GM18909 (cell line): ENCODE results near the gene WDR7.

ENCODE experiments used
- ATAC-seq: cut with Tn5 transposase; IDR thresholded peaks from one replicate; pipeline ENCODE4 v1.9.1; 2021; ENCODE audit warnings: mild to moderate bottlenecking; ENCODE audit not compliant: unreplicated experiment, poor library complexity

The WDR7 gene

DNA sequence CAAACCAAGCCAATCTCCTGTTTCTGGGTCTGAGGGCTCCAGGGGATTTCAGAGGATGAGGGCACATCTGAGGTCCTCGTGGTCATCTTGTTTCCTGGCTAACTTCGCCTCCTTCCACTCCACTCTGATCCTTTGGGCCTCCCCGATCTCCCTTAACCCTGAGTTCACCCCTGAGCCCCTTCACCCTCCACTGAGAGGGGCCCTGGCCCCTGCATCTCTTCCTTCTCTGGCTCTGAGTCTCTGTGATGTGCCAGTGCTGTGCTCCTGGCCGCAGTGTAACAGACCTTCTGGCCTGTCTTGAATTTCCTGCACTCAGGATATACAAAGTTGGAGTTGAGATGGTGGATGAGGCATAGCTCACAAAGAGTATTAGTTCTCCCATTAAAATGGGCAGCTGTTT is 411.0 kb downstream of the WDR7 start:
- ATAC-seq, result no peak

DNA sequence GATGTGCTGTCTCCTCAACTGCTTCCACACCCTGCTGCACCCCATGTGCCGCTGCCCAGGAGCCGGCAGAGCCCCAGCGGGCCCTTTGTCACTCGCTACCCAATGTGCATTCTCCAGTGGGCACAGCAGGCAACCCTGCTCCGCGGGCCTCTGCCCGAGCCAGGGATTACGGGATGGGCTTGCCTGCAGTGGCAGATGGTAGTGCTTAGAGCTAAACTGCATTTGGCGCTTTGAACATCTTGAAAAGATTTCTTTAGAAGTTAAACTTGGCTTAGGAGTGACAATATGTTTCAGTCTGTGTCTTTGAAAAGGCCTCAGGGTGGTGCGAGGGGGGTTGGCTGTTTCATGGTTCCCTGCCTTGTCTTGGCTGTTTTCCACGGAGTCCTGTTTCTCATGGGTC is 411.7 kb downstream of the WDR7 start:
- no peak for ATAC-seq

DNA sequence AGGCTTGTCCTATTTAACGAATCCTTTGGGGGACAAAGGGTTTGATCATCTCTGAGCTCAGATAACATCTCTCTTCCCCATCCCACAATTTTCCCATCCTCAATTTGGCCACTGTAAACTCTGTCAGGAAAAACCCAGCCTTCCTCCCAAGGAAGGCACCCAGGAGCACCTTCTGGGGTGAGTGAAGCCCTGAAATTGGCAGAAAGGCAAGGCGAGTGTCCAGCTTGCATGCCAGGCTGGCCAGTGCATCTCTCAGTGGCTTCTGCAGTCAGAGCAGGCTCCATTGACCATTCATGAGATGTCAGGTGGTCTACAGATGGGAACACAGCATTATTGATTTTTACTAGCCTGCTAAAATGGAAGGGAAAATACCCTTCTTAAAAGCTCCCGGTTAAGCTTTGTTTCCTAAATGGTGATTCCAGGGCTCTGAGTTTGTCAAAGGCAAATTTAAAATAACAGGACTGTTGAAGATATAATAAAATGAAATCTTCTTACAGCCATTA is 412.5 kb downstream of the WDR7 start:
- ATAC-seq, result no peak

DNA sequence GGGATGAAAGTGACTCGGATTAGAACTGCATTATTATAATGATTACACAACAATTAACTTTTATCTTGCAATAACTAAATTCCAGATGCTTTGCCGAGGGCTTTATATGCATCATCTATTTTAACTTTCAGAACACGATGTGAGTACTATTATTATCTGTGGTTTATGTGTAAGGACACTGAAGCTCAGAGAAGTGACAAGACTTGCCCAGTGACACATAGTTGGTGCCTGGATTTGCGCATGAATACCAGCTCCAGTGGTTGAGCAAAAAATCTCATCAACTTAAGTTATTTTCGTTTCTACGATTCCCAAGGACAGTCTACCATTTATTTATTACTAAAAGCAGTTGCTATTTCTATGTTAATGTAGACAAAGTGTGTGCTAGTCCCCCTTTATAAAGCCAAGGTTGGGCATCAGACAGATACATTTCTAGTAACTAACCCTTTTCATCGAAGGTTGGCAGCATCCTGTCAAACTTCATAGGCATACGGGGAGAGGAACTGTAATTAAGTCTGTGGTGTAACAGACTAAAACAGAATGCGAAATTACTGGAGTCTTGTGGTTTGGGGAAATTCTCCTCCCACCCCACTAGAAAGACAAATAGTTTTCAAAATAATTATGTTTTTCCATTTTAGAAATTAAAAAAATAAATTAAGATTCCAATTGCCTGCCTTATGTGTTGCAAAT is 422.5 kb downstream of the WDR7 start:
- ATAC-seq, result no peak

DNA sequence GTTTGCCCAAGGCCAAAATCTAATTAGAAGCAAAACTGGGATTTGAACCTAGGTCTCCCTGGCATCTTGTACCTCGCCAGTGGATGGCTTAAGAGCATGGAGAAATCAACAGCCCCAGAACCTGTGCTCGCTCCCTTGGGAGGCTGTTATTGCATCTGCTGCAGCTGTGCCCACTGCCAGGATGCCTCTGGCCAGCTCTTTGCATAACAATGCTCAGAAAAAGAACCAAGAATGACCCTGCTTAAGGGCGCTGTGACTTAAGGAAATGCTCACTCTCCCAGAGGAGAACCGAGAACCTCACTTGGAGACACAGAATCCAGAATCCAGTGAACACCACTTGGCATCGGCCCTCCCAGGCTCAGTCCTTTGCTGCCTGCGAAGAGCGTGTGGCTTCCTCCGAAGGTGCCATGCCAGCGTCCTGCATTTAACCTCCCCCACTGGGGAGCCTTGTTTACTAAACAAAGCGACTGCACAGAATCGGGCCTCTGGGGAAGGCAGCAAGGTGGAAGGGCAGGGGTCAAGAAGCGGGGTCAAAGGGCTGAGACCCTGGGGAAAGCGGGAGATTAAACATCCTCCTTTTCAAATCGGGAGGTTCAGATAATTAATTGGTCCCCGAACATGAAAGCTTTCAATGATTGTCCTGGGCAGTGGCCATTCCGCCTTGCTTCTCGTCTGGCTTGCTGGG is 424.7 kb downstream of the WDR7 start:
- ATAC-seq, result no peak

DNA sequence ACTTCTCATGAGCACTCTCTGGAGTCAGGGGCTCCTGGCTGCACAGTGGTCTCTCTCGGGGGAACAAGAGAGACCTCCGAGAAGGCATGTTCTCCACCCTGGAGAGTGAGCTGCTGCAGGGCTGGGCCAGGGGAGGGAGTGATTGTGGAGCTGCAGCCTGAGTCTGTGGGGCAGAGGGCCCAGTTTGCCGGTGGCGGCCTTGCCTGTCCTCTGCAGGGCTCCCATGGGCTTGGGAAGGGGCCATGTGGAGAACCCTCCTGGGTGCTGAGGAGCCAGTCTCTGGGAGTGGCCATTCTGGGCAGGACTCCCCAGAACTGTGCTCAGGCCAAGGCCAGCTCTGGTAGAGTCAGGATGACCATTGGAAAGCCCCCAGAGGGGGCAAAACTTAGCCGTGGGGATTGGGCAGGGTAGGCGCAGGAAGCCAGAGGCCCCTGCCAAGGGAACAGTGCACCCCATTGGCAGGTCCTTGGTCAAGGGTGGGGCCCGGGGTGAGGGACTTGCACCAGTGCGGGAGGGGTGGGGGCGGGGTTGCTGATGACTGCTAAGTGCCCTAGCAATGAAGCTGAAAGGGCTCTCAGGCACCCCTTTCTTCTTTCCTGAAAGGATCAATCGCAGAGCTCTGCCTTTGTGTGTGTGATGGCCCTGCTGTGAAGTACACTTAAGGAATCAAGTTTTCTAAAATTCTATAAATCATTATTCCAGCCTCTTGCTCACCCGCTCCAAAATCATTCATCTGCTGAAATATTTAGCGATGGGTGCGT is 426.0 kb downstream of the WDR7 start:
- ATAC-seq, result no peak

DNA sequence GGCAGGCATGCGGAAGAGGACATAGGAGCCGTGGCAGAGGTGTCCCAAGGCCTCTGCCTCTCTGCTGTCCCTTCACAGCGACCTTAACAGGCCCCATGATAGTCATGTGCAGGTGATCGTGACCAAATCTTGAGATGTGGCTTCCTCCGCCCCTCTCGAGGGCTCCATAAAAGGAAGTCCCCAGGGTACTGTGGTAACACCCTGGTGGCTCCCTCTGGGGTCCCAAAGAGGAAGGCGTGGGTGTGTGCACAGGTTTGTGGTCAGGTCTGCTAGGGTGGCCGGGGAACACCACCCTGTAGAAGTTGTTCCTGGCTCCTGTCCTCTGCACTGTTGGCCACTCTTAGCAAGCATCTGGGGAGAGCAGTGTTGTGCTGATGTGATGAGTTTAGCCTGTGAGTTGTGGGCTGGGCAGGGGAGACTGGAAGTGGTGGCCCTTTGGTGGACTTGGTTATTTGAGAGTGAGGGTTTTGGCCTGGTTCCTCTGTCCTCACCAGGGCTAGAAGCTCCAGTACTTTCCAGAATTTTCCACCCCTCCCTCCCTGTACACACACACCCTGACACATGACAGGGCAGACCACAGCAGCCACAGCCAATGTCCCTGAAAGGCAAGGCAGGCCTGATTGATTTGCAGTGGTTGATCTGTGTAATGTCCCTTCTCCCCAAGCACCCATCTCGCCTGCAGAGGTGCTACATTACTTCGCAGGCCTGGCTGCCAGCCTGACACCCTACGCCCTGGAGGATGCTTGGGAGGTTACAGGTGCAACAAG is 426.8 kb downstream of the WDR7 start:
- ATAC-seq, result peak; percentile 96

DNA sequence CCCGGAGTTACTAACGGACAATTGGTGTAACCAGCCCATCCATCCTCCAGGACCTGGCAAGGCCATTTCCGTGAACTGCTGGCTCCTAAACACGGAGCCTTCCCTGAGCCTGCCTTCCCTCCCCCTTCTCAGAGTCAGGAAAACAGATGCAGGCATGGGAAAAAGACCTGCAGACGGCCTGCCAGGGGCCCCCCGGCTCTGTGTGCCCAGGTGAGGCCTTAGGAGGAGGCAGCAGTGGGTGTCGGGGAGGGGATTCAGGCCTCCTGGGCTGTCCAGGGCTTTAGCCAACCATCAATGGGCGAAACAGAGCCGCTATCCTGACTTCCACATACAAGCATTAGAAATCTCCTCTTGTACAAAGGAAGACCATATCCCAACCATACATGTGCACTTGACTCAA is 427.5 kb downstream of the WDR7 start:
- no peak for ATAC-seq

DNA sequence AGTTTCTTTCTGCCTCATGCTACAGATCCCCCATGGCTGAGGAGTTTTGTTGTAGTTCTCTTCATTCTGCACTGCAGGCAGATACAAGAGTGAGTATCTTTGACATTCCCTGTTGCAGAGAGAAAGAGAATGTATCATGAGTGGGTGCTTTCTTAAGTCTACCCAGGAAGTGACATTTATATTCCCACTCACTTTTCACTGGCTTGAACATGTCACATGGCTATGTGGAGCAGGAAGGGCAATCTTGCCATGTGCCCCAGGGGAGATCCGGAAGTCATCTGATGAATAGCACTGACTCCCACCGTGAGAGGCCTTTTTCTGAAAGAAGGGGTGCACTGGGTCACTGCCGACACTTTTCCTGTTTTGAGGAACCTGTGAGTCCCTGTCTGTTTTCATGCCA is 429.3 kb downstream of the WDR7 start:
- ATAC-seq, result no peak

DNA sequence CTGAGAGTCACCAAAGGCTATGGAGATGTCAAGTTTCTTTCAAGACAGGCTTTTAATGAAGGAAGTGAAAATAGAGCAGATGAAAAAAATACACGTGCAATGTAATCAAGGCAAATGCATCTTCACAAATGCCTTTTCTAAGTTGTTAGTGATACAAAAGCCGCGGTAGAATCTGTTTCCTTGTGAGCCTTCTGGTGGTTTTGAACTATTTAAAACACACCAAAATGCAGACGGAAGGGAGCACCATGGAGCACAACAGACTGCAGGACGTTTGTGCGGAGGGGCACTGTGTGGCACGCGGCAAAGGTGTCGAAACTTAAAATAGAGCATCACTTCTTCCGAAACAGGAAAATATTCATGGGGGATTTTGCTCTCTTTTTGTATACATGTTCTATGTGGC is 430.7 kb downstream of the WDR7 start:
- ATAC-seq, result no peak

DNA sequence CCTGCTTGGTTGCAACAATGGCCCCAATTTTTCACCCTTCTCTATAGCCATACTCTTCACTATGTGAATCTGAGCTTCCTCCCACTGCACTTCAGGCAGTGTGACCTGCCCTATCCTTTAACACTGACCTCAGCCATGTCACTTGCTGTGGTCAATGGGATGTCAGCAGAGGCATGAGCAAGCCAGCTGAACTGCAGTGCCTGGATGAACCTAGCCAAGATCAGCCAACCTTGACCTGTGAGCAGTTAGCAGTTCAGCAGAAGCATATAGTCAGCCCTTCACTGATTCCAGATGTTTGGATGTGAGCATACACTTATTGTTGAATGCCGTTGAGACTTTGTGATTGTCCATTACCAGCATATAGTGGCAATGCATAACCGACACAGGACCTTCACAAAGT is 432.3 kb downstream of the WDR7 start:
- peak; percentile 21 for ATAC-seq

DNA sequence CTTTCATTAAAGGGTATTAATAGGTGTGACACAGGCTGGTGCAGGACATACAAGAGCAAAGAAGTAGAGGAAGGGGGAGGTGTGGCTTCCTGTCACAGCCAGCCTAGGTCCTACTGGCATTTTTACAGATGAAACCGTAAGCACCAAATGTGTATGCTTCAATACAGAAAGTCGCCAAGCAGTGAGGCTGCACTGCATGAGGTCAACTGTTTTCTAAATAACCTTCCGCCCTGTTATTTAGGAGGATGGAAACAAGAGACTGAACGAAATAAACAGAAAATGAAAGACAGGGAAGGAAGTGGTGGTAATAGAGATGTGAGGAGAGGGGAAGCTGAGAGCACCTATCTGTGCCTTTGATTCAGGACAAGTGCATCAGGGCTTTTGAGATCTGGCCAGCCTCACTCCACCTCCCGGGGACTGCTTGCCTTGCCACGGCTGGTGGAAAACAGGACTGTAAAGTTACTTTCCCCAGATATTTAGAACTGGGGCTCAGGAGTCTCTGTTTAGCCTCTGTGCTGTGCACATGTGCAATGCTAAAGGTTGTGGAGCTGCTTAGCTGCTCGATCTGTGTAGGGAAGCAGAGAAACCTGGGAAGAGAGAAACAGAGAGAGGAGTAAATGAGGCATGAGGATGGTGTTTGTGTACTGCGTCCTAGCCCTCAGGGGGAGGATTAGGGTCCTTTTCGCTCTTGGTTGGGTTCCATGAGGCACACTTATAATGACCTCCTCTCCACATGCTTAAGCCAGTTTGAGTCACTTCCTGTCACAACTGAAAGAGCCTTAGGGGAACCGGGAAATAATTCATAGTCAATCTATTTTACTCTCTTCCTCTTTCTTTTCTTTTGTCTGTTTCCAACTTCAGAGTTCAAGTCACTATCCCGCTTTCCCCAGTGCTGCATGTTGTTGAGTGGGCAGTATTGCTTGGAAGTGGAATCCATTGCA is 433.4 kb downstream of the WDR7 start:
- peak; percentile 82 for ATAC-seq

DNA sequence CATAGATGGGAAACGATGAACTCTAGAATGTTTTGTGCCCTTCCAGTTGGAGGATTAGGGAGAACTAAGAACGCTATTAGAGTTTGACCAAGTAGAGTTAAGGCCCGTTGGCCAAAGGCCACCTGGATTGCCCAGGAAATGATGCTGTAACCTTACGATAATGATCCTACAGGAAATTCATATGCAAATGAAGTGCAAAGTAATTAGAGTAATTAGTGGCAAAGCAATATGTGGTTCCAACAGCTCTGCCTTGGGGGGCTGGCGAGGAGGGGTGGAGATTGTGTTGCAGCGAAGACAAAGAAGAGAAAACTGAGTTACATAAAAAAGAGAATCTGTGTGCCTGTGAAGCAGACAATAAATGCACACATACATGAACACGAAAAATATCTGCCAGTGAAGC is 434.2 kb downstream of the WDR7 start:
- no peak for ATAC-seq

DNA sequence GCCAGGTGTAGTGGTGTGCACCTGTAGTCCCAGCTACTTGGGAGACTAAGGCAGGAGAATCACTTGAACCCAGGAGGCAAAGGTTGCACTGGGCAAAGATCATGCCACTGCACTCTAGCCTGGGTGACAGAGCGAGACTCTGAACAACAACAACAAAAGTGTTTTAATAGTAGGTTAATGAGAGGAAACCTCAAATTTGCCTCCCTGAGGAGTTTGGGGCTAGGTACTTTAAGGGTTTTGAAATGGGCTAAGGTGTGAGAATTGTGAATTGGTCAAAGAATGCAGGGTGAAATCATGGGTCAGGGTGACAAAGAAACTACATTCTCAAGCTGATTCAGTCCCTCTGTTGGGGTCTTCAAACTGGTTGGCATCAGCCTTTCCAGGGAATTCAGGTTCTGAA is 435.0 kb downstream of the WDR7 start:
- ATAC-seq, result no peak
